Ecto neural progenitor cell (in vitro differentiated cells): ENCODE measurements around the gene PTX4.

Experiments
- DNase-seq: peaks from one replicate; pipeline ENCODE4 v3.0.0-alpha.2; 2018; ENCODE audit warnings: low spot score

PTX4 gene

GRCh38 chr16:1524366-1524765 lies 35.6 kb upstream of the PTX4 start:
- no peak for DNase-seq

DNA sequence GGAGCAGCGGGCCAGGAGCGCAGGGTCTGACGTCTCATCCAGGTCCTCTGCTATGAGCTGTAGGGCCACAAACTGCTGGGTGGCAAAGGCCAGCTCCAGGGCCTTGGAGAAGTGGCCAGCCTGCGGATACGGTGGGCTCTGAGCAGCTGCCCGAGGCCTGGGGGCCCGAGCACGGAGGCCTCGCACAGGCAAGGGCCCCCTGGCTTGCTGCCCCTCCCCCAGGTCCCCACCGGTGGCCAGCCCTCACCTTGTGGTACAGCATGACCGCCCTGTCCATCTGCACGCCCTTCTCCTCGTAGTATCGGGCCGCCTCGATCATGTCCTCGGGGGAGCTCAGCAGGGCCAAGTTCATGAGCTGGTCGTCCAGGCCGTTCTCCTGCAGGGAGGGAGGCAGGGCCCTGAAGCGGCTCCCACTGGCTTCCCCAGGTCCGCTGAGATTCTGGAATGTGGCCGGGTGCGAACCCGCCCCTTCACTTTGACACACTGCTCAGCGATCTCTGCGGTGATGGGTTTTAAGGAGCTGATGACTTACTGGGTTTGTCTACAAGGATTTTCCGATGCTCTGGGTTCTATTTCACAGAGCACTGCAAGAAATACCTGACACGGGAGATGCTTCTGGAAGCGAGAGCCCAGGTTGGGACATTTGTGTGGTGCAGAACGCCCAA lies 35.0 kb upstream of the PTX4 start:
- DNase-seq = no peak

DNA sequence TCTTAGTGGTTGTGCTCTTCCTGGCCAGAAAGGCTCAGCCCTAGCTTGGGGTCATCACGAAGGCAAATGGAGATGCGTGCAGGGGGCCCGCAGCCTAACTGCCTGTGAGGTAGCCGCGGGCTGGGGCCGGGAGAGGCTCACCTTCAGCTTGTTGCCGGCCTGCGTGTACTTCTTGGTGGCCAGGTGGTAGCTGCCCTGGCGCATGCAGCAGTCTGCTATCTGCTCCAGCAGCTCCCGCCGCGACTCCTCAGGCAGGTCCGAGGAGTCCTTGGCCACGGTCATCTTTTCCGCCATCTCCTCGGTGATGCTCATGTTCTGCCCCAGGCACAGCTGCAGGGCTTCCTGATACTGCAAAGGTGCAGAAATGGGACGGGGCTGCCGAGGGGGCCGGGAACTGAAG lies 31.7 kb upstream of the PTX4 start:
- DNase-seq = no peak

DNA sequence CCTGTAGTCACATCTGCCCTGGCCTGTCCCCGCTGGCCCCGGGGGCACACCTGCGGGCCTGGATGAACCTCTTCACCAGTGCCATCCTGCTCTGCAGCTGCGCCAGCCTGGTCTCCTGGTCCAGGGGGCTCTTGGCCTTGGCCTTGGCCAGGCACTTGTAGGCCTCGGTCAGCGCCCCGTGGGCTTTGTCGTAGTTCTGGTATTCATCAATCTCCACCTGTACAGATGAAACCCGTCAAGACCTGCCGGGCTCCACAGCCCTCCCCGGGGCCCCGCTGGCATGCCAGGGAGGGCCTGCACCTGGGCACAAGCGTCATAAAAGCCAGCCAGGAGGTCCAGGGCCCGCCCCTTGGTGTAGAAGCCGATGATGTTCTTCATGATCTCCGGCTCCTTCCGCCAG lies 31.1 kb upstream of the PTX4 start:
- no peak for DNase-seq

GRCh38 chr16:1518626-1519135 lies 29.9 kb upstream of the PTX4 start:
- DNase-seq = no peak

GRCh38 chr16:1514507-1514906 lies 25.8 kb upstream of the PTX4 start:
- DNase-seq = no peak

DNA sequence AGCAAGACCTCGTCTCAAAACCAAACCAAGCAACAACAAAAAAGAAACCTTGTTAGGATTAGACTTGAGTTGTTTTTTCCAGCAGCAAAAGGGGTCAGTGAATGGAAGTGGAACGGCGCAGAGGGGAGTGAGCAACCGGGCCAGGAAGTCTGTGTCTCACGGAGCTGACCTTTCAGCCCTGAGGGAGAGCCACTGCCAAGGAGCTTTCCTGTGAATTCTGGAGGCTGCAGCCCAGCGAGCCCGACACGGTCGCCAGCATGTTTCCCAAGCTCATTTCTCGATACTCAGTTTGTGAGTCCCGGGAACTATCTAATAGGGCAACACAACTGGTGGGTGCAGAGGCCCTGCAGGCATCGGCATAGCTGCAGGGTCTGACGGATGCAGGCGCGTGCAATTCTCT lies 24.0 kb upstream of the PTX4 start:
- DNase-seq = no peak

- no peak for DNase-seq
Observed at GRCh38 chr16:1511662-1512569, 23.2 kb upstream of the PTX4 start.

DNA sequence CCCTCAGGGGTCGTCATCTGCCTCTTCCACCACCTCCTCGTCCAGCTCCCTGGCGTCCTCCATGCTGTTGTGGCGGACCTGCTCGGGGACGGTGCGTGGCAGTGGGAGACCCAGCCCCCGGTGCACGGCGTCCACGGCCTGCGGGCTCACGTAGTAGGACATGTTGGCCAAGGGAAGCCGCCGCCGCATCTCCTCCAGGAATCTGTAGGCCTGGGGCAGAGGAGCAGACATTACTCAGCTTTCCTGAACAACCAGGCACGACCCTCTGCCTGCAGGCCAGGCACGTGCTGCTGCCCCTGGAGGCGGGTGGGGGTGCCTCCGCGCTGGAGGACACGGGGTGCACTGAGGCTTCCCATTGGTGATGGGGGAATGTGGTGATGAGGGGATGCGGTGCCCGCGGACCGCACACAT lies 22.2 kb upstream of the PTX4 start:
- no peak for DNase-seq

DNA sequence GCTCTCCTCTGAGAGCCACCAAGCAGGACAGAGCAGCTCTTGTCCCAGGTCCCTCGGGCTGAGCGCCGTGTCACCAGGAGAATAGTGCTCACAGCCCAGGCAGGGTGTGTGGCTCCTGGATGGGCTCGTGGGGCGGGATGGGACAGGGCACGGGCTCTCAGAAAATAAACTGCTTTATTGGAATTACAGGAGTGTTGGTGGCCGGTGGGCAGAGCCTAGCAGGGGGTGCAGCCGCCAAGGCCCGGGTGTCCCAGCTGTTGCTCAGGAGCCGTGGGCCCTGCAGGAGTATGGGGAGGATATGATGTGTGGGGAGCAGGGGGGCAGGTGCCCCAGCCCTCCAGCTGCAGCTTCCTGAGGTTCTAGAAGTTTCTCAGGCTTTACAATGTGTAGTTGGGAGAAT lies 21.5 kb upstream of the PTX4 start:
- no peak for DNase-seq

GRCh38 chr16:1509307-1510221 lies 20.8 kb upstream of the PTX4 start:
- DNase-seq = no peak

DNA sequence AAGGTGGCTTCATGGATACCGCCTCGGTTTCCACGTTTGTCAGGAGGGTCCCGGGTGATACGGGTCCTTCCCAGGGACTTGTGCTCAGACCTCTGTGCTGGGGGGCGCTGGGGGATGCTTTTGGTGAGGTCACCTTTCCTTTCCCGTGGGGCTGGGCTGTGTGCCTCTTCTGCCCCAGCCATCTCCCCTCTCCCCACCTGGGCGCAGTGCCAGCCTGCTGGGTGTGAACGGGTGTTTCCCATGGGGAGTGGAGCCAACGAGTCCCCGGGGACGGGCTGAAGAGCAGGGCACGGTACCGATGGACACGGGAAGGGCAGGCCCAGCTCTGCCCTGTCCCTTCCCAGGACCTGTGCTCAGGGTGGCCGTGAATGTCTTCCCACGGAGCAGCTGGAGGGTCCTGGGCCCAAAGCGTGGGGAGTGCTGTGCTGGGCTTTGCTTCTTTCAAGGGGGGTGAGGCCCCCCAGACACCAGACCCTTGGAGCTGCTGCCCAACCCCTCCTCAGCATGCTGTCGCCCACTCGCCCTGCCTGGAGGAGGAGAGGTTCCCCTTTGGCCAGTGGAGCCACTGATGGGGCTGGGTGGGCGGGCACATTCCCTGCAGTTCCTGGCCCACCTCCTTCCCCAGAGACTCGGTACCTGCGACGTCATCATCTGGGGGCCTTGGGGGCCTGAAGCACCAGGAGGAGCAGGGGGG lies 19.9 kb upstream of the PTX4 start:
- no peak for DNase-seq

DNA sequence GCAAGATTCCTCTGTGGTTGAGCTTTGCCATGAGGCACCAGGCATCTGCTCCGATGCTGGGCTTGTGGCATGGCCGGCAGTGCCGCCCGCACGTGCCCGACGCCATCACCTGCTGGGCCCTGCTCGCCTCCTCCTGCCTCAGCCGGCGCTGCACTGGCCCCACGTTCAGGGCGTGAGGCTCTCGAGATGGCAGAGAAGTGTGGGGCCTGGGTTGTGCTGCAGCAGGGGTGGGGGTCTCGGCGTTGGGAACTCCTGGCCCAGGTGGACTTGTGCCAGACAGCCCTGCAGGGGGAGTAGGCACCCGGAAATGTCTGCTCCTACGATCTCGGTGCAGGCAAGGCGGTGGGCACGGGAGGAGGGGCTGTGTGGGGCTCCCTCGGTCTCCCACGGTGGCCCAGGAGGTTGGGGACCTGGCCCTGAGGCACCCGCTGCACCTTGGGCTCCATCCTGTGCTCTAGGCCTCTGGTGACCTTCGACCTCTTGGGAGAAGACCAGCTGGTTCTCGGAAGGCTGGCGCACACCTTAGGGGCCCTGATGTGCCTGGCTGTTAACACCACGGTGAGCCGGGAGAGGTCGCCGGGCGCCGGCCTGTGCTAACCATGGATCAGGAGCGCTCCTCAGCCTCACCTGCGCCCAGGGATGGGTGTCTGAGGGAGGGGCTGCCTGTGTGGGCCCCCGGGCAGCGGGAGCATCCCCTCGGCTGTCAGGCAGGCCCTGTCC lies 17.9 kb upstream of the PTX4 start:
- no peak for DNase-seq

GRCh38 chr16:1505912-1506311 lies 17.2 kb upstream of the PTX4 start:
- DNase-seq = no peak

DNA sequence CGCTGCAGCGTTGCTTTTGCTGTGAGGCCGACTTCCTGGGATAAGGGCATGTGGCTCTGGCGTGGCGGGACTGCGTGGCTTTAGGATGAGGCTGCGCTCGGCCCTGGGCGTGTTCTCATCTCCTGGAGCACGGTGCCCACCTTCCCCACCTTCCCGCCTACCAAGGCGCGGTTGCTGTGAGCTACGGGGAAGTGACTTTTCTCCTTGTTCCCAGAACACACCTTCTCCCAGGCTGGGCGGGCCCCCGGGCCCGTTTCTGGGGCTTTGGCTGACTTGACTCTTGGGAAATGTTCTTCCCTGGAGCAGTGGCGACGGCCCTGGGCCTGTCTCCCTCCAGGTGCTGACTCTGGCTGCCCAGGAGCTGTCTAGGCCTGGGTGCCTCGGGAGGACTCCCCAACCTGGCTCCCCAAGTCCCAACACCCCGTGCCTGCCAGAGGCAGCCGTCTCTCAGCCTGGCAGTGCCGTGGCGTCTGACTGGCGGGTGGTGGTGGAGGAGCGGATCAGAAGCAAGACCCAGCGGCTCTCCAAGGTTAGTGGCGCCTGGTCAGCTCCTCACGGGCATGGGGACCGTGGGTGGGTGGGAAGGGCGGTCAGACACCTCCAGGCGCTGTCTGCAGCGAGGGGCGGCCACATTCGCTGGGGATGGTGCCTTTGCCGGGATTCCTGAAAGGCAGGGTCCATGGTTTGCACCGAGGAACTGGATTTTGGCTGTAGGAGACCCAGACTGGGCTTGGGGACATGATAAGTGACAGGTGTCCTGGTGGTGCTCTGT lies 16.5 kb upstream of the PTX4 start:
- no peak for DNase-seq

DNA sequence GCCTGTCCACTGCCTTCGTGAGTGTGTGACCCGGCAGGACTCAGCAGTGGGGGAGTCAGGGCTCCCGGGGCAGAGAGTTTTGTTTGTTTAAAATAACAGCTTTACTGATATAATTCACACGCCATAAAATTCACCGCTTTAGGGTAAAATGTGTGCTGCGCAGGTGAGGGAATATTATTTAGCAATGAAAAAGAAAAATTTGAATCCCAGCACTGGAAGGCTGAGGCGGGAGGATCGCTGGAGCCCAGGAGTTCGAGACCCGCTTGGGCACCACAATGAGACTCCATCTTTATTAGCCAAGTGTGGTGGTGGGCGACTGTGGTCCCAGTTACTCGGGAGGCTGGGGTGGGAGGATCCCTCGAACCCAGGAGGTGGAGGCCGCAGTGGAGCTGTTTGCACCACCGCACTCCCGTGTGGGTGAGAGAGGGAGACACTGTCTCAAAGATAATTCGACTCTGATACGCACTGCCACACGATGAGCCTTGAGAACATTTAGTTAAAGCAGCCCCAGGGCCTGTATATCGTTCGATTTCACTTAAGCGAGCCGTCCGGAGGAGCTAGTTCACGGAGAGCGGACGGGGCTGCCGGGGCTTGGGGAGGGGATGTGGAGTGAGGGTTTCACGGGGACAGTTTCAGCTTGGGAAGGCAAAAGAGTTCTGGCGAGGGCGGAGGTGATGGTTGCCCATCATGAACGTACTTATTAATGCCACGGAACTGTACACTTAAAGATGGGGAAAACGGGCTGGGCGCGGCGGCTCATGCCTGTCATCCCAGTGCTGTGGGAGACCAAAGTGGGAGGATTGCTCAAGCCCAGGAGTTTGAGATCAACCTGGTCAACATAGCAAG lies 14.6 kb upstream of the PTX4 start:
- DNase-seq = no peak

DNA sequence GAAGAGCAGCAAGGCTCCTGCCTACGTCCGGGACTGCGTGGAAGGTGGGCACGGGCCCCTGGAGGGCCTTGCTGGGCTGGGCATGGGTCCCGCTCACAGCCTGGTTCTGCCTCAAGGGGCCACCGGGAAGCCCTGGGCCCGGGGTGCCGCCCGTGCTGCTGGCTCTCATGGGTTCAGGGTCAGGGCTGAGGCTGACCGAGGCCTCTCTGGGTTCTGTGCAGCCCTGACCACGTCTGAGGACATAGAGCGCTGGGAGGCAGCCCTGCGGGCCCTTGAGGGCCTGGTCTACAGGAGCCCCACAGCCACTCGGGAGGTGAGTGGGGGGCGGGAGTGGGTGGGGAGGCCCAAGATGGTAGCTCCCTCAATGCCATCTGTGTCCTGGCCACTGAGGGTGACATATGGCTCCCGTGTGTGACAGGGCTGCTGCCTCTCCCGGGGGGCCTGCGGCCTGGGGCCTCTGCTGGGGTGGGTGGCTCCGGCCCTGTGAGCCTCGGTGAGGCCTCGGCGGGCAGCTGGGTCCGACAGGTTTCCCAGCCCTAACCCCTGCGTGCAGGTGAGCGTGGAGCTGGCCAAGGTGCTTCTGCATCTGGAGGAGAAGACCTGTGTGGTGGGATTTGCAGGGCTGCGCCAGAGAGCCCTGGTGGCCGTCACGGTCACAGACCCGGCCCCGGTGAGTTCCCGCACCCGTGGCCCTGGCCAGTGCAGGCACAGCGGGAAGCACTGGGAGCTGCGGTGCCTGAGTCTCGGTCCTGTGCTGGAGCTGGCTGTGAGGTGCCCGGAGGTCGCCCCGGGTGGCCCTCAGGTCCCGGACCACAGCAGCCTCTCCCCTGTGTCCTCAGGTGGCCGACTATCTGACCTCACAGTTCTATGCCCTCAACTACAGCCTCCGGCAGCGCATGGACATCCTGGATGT lies 13.6 kb upstream of the PTX4 start:
- DNase-seq = no peak

GRCh38 chr16:1501630-1502029 lies 12.9 kb upstream of the PTX4 start:
- no peak for DNase-seq
